ENCODE results near the gene ZP1. TPM values are rescaled to one million over a fixed set of nuclear protein-coding genes. Genes with fewer than 3 reads are reported as not detected.

The ZP1 gene
- total and polyA plus RNA-seq, 2 of the 4 experiments (the other 2 are of a cell fraction): 0.18 to 1.6 TPM

- Histone ChIP-seq H2AK9ac (replicated peaks; ENCODE audit: low read depth, low read length, poor library complexity) (no peak overlapping the region), H3K79me1 (ENCODE audit: low read depth in 1 of 2, low read length in 2 of 2) (0 out of 4 replicates have a peak, but pooled peaks cover 0 to 3% of the 10 kb centered on the region in 2 experiments), H2BK20ac (ENCODE audit: low read depth, low read length) (peak overlapping the region; percentile 66; the same call in 1 of the 2 replicates), H3K36me3 (ENCODE audit: control insufficient read depth, insufficient read depth, low read length) (no peaks in the 10 kb centered on the region), H3K4me2 (ENCODE audit: low read depth, low read length) (no peak overlapping the region), H3K56ac (ENCODE audit: extremely low read depth, insufficient read depth, low read length) (no peak overlapping the region), H3K9me3 (ENCODE audit: control insufficient read depth, insufficient read depth, low read length) (no peaks in the 10 kb centered on the region), H4K8ac (ENCODE audit: low read depth in 2 of 2, low read length in 2 of 2) (peak overlapping the region in 1 of 2 experiments; percentile 10; a peak in 1 of 4 replicates), H3K4me1 (ENCODE audit: control insufficient read depth, insufficient read depth, low read length) (peaks cover 22% of the 10 kb centered on the region), H3K14ac (replicated peaks; ENCODE audit: low read depth, low read length) (no peak overlapping the region), H3K4me3 (ENCODE audit: insufficient read depth, low read depth, low read length) (no peak overlapping the region), H3K9ac (ENCODE audit: low read depth, low read length) (no peak overlapping the region), H4K91ac (ENCODE audit: insufficient read depth, low read depth, low read length) (peak overlapping the region; percentile 97; the same call in 1 of the 2 replicates), H2BK15ac (ENCODE audit: low read depth, low read length) (0 out of 3 replicates have a peak overlapping the region, but pooled peaks have one; percentile 93), H4K5ac (ENCODE audit: low read depth, low read length) (0 out of 2 replicates have a peak overlapping the region, but pooled peaks have one; percentile 2), H4K20me1 (ENCODE audit: insufficient read depth, low read length) (no peaks in the 10 kb centered on the region), H3K4ac (ENCODE audit: low read depth, low read length) (peak overlapping the region; percentile 10; the same call in 1 of the 2 replicates), H2AFZ (replicated peaks; ENCODE audit: low read length, poor library complexity) (peak overlapping the region; percentile 18), H3K27ac (ENCODE audit: insufficient read depth, low read length) (no peak overlapping the region), H2AK5ac (ENCODE audit: low read depth, low read length) (peak overlapping the region; percentile 20; the same call in 1 of the 2 replicates), H2BK120ac (ENCODE audit: low read depth, low read length) (0 out of 2 replicates have a peak overlapping the region, but pooled peaks have one; percentile 89), H3K18ac (ENCODE audit: low read depth, low read length) (no peak overlapping the region), H2BK5ac (ENCODE audit: low read depth, low read length, poor library complexity, severe bottlenecking) (no peak overlapping the region), H3K23ac (ENCODE audit: low read depth, low read length) (no peak overlapping the region), H3K27me3 (ENCODE audit: control insufficient read depth, insufficient read depth, low read length) (no peaks in the 10 kb centered on the region; the same call in none of the 2 replicates), H3K9me1 (ENCODE audit: insufficient read depth, low read length) (peaks cover 23% of the 10 kb centered on the region)
- dilution Hi-C loops (cut with HindIII; ENCODE audit: low sequenced_read_pairs, unreplicated experiment) (no loop called here), in situ Hi-C loops (cut with MboI; ENCODE audit: low sequenced_read_pairs) (no loop called here), intact Hi-C loops (cut with micrococcal nuclease) (no loop called here)
- ChIA-PET POLR2A (ENCODE audit: unreplicated experiment) (no interaction called here), CTCF (interaction anchor here (1.5 to 2.5 kb wide), 2 partner anchors 17 to 39 kb away, joined by 5 to 11 read pairs; no protein-coding TSS in a partner anchor)
- no peak for DNase-seq
- no TSS peak for BruUV-seq (replicated peaks)
- no peak for ATAC-seq (ENCODE audit: low read depth)
- 62% methylated on average over 4 of the region's 13 CpGs; no CpG with 5 or more reads in 1 of the 2 experiments for WGBS, 2 experiments (ENCODE audit: extremely low coverage in 2 of 2, insufficient read length in 1 of 2)
- TF ChIP-seq CEBPB (IDR thresholded peaks at IDR 0.05; ENCODE audit: low read depth, low read length) (no peak), BHLHE40 (IDR thresholded peaks at IDR 0.05; ENCODE audit: low read depth, low read length) (no peak), FOS (IDR thresholded peaks at IDR 0.05; ENCODE audit: low read depth, low read length) (no peak), NFE2L2 (IDR thresholded peaks at IDR 0.05; ENCODE audit: low read depth, low read length) (no peak), RCOR1 (IDR thresholded peaks at IDR 0.05; ENCODE audit: insufficient replicate concordance, low read length) (no peak), USF2 (IDR thresholded peaks at IDR 0.05; ENCODE audit: low read depth, low read length) (no peak), POLR2A (IDR thresholded peaks at IDR 0.05; ENCODE audit: low read depth, low read length) (no peak), CHD1 (IDR thresholded peaks at IDR 0.05; ENCODE audit: low read depth, low read length) (no peak), RAD21 (IDR thresholded peaks at IDR 0.05; ENCODE audit: low read length) (no peak), ELK1 (IDR thresholded peaks at IDR 0.05; ENCODE audit: borderline replicate concordance, low read depth, low read length) (no peak), RFX5 (IDR thresholded peaks at IDR 0.05; ENCODE audit: low read depth, low read length) (no peak), MXI1 (IDR thresholded peaks at IDR 0.05; ENCODE audit: borderline replicate concordance, low read depth, low read length) (no peak), MAFK (IDR thresholded peaks at IDR 0.05; ENCODE audit: low read depth, low read length) (no peak), SMC3 (IDR thresholded peaks at IDR 0.05; ENCODE audit: low read depth, low read length) (no peak), MAZ (IDR thresholded peaks at IDR 0.05; ENCODE audit: borderline replicate concordance, low read depth, low read length) (no peak)
Observed at GRCh38 chr11:60870733-60871377, 3.5 kb downstream of the ZP1 start.
